ENCODE data around the gene PSMB7.

PSMB7 gene

GRCh38 chr9:124342402-124342775 is 72.9 kb downstream of the PSMB7 start:
- DNase-seq (ENCODE audit: low read depth): no peak
- TF ChIP-seq CTCF (IDR thresholded peaks at IDR 0.05; ENCODE audit: control insufficient read depth, extremely low read depth, insufficient read depth): no peak
- H3K4me3 ChIP-seq (ENCODE audit: low read depth, low read length): no peak overlapping the region

- DNase-seq (ENCODE audit: low read depth): no peak
- TF ChIP-seq CTCF (IDR thresholded peaks at IDR 0.05; ENCODE audit: control insufficient read depth, extremely low read depth, insufficient read depth): no peak
- no peak overlapping the region for H3K4me3 ChIP-seq (ENCODE audit: low read depth, low read length)
These were observed 73.6 kb downstream of the PSMB7 start for GRCh38 chr9:124341455-124342170.

- DNase-seq (ENCODE audit: low read depth): no peak
- H3K4me3 ChIP-seq (ENCODE audit: low read depth, low read length): no peak overlapping the region
- TF ChIP-seq CTCF (IDR thresholded peaks at IDR 0.05; ENCODE audit: control insufficient read depth, extremely low read depth, insufficient read depth): no peak
These were observed 74.8 kb downstream of the PSMB7 start for GRCh38 chr9:124340219-124341069.

GRCh38 chr9:124339603-124340146 is 75.6 kb downstream of the PSMB7 start:
- no peak for TF ChIP-seq CTCF (IDR thresholded peaks at IDR 0.05; ENCODE audit: control insufficient read depth, extremely low read depth, insufficient read depth)
- no peak for DNase-seq (ENCODE audit: low read depth)
- no peak overlapping the region for H3K4me3 ChIP-seq (ENCODE audit: low read depth, low read length)

- no peak for TF ChIP-seq CTCF (IDR thresholded peaks at IDR 0.05; ENCODE audit: control insufficient read depth, extremely low read depth, insufficient read depth)
- H3K4me3 ChIP-seq (ENCODE audit: low read depth, low read length): no peak overlapping the region
- no peak for DNase-seq (ENCODE audit: low read depth)
These were observed 77.7 kb downstream of the PSMB7 start for GRCh38 chr9:124337562-124337961.

- no peak for DNase-seq (ENCODE audit: low read depth)
- H3K4me3 ChIP-seq (ENCODE audit: low read depth, low read length): no peak overlapping the region
- TF ChIP-seq CTCF (IDR thresholded peaks at IDR 0.05; ENCODE audit: control insufficient read depth, extremely low read depth, insufficient read depth): no peak
These were observed 79.9 kb downstream of the PSMB7 start for GRCh38 chr9:124335320-124335707.

All from LNCaP clone FGC (cell line).